Gastroesophageal sphincter (tissue), 4 donors: ENCODE measurements around the gene ANK3. TPM values are rescaled to one million over a fixed set of nuclear protein-coding genes. Genes with fewer than 3 reads are reported as not detected.

Source experiments
- ATAC-seq: fragments of 150-250 bp; one replicate; pipeline ENCODE4 v1.9.1; 2016; ENCODE audit warnings: mild to moderate bottlenecking, moderate library complexity
- H3K27ac ChIP-seq, 4 donors: fragments of 200-600 bp; sonication (generic) in 3 of 4; 1 replicate in 3 of 4; 2 replicates in 1 of 4; pipeline ENCODE4 v1.5.1; 2016 to 2019
- H3K27me3 ChIP-seq: fragments of 200-600 bp; sonication (generic); one replicate; pipeline ENCODE4 v1.5.1; 2019
- H3K36me3 ChIP-seq, 2 donors: fragments of 200-600 bp; sonication (generic); one replicate each; pipeline ENCODE4 v1.5.1; 2019; ENCODE audit warnings: control low read depth in 1 of 2
- H3K4me1 ChIP-seq, 3 donors: fragments of 200-600 bp; sonication (generic); 1 replicate in 2 of 3; 2 replicates in 1 of 3; pipeline ENCODE4 v1.5.1; 2016 to 2019; ENCODE audit warnings: control low read depth in 2 of 3
- H3K4me3 ChIP-seq, 2 donors: fragments of 200-600 bp; sonication (generic); one replicate each; pipeline ENCODE4 v1.5.1; 2019; ENCODE audit warnings: mild to moderate bottlenecking in 1 of 2, moderate library complexity in 1 of 2
- H3K9me3 ChIP-seq, 3 donors: fragments of 200-600 bp; sonication (generic); one replicate each; pipeline ENCODE4 v1.5.1; 2017 to 2019; ENCODE audit warnings: control low read depth in 2 of 3
- EP300 ChIP-seq: sonication (generic); formaldehyde crosslinking; IDR thresholded peaks from one replicate; pipeline ENCODE4 v1.6.1; 2017; ENCODE audit warnings: antibody characterized with exemption, mild to moderate bottlenecking
- POLR2A ChIP-seq, 2 donors: fragments of 450-650 bp; IDR thresholded peaks; one replicate each; pipeline ENCODE4 v1.6.1; 2017; ENCODE audit warnings: antibody characterized with exemption in 2 of 2, mild to moderate bottlenecking in 2 of 2, moderate library complexity in 1 of 2
- POLR2AphosphoS5 ChIP-seq: sonication (generic); formaldehyde crosslinking; IDR thresholded peaks from one replicate; pipeline ENCODE4 v1.6.1; 2017; ENCODE audit warnings: antibody characterized with exemption
- WGBS, 2 donors: methylation state at CpG; one replicate each; pipeline ENCODE4 v1.1.5; 2018; ENCODE audit warnings: low coverage in 1 of 2; 5-methylcytosine and 5-hydroxymethylcytosine counted together
- total RNA-seq, 4 donors: library from RNA; depleted of rRNA; stranded (reverse); fragments of >200 nt; gene quantifications; one replicate each; pipeline ENCODE4 v1.1.0, GENCODE V29; 2016
- TF ChIP-seq, protein P1 (sequence below), 4 experiments: fragments of 200-600 bp in 2 of 4; fragments of 450-650 bp in 2 of 4; sonication (generic) in 1 of 4; IDR thresholded peaks; one replicate each; pipeline ENCODE4 v1.5.1; 2017 to 2019; ENCODE audit warnings: antibody characterized with exemption in 4 of 4, mild to moderate bottlenecking in 2 of 4, moderate library complexity in 2 of 4

Gene ANK3
- total RNA-seq, 4 donors from 2014 or later: 21.1 to 61.5 (median 38.9) TPM

DNA sequence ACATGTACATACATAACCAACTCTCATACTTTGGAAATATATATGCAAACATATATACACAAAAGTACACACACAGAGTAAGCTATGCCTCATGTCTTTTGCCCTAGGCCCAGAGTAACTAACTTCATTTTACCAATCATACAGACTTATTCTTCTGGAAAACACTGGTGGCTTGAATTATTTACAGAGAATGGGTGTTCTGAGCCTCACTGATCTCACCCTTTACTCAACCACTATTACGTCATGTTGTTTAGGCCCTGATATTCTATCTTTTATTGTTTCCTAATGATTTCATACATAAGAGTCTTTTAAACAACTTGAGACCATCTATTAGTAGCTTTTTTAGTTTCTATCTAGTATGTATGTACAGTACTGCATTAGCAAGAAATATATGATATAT is 43.0 kb downstream of the ANK3 start:
- Histone ChIP-seq H3K27ac (no peak overlapping the region), H3K9me3 (no peaks in the 10 kb centered on the region), H3K4me1 (peaks cover 0 to 14% (median 0%) of the 10 kb centered on the region in 3 donors), H3K36me3 (no peaks in the 10 kb centered on the region), H3K4me3 (no peak overlapping the region), H3K27me3 (no peaks in the 10 kb centered on the region)
- 69 to 94% methylated on average over 1 of the region's 1 CpG for WGBS, 2 donors
- TF ChIP-seq, protein P1, sequence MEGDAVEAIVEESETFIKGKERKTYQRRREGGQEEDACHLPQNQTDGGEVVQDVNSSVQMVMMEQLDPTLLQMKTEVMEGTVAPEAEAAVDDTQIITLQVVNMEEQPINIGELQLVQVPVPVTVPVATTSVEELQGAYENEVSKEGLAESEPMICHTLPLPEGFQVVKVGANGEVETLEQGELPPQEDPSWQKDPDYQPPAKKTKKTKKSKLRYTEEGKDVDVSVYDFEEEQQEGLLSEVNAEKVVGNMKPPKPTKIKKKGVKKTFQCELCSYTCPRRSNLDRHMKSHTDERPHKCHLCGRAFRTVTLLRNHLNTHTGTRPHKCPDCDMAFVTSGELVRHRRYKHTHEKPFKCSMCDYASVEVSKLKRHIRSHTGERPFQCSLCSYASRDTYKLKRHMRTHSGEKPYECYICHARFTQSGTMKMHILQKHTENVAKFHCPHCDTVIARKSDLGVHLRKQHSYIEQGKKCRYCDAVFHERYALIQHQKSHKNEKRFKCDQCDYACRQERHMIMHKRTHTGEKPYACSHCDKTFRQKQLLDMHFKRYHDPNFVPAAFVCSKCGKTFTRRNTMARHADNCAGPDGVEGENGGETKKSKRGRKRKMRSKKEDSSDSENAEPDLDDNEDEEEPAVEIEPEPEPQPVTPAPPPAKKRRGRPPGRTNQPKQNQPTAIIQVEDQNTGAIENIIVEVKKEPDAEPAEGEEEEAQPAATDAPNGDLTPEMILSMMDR (IDR thresholded peaks at IDR 0.05): no peak
- no peak for TF ChIP-seq POLR2A (IDR thresholded peaks at IDR 0.05)
- no peak for TF ChIP-seq POLR2AphosphoS5
- no peak for TF ChIP-seq EP300
- ATAC-seq: no peak

DNA sequence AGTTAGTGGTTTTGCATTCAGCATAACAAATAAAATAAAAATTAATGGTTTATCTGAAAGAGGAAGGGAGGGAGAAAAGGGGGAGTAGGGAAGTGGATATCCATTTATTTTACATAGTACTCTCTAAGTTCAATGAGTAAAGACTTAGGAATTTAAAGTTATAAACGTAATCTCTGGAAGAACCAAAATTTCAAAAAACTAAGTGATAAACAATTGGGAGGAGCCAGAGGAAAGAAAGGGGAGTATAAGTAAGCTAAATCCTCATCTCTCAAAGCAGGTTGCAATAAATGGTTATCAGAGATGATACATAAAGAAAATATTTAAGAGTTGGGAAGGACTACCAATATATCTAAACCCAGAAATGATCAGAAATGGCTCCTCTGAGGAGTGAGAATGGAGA is 46.4 kb downstream of the ANK3 start:
- Histone ChIP-seq H3K27me3 (no peaks in the 10 kb centered on the region), H3K36me3 (no peaks in the 10 kb centered on the region), H3K27ac (no peak overlapping the region), H3K4me3 (no peak overlapping the region), H3K4me1 (no peaks in the 10 kb centered on the region), H3K9me3 (no peaks in the 10 kb centered on the region)
- 55 to 69% methylated on average over 1 of the region's 1 CpG for WGBS, 2 donors
- ATAC-seq: no peak
- TF ChIP-seq EP300 (no peak), POLR2AphosphoS5 (no peak), POLR2A (IDR thresholded peaks at IDR 0.05) (no peak)
- TF ChIP-seq, protein P1 (IDR thresholded peaks at IDR 0.05): no peak

DNA sequence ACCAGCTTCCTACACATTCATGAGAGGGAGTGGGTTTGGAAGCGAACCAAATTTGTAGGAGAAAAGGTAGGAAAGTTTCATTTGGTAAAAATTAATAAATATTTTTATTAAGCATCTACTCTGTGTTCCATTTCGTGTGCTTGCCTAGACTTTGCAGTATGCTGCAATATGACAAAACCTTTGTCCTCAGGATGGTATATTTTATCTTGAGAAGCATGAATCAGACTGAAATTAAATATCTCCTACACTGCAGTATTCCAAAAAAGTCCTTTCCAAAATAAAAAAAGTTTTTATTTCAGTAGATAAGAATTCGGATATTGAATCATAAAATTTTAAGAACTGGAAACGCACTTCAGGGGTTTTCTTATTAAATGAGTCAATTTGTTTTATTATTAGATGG is 47.7 kb downstream of the ANK3 start:
- H3K27ac ChIP-seq: no peak overlapping the region
- ATAC-seq: no peak
- H3K36me3 ChIP-seq: no peaks in the 10 kb centered on the region
- H3K4me1 ChIP-seq: no peaks in the 10 kb centered on the region
- 84 to 93% methylated on average over 4 of the region's 4 CpGs for WGBS, 2 donors
- H3K9me3 ChIP-seq: no peaks in the 10 kb centered on the region
- H3K27me3 ChIP-seq: no peaks in the 10 kb centered on the region
- H3K4me3 ChIP-seq: no peak overlapping the region
- TF ChIP-seq, protein P1 (IDR thresholded peaks at IDR 0.05): no peak
- no peak for TF ChIP-seq POLR2AphosphoS5
- TF ChIP-seq EP300: no peak
- TF ChIP-seq POLR2A (IDR thresholded peaks at IDR 0.05): no peak

DNA sequence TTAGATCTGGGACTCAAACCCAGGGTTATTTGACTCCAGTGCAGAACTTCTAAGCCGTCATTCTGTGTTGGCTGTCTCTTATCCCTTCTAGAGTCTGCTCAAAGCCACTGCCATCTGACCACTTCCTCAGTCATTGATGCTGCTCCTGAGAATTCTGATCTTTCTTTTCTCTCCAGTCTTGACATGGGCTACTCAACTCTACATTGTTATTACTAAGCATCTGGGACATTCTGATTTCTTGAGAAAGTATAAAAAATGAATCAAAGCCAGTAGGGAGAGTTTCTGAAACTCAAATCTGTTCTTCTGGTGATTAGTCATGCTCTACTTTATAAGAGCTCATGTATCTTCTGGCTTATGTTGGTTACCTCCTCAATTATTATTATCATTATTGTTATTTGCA is 48.7 kb downstream of the ANK3 start:
- Histone ChIP-seq H3K27ac (no peak overlapping the region), H3K4me3 (no peak overlapping the region), H3K36me3 (no peaks in the 10 kb centered on the region), H3K9me3 (no peaks in the 10 kb centered on the region), H3K4me1 (no peaks in the 10 kb centered on the region), H3K27me3 (no peaks in the 10 kb centered on the region)
- TF ChIP-seq, protein P1 (IDR thresholded peaks at IDR 0.05): no peak
- TF ChIP-seq EP300: no peak
- TF ChIP-seq POLR2AphosphoS5: no peak
- TF ChIP-seq POLR2A (IDR thresholded peaks at IDR 0.05): no peak
- ATAC-seq: no peak
- 87 to 89% methylated on average over 1 of the region's 1 CpG for WGBS, 2 donors

- no peaks in the 10 kb centered on the region for H3K36me3 ChIP-seq
- H3K9me3 ChIP-seq: no peaks in the 10 kb centered on the region
- TF ChIP-seq, protein P1 (IDR thresholded peaks at IDR 0.05): no peak
- TF ChIP-seq POLR2AphosphoS5 (no peak), POLR2A (IDR thresholded peaks at IDR 0.05) (no peak), EP300 (no peak)
- no peaks in the 10 kb centered on the region for H3K4me1 ChIP-seq
- ATAC-seq: no peak
- no peaks in the 10 kb centered on the region for H3K27me3 ChIP-seq
- H3K4me3 ChIP-seq: no peak overlapping the region
- no peak overlapping the region for H3K27ac ChIP-seq
- WGBS, 2 donors: 70 to 94% methylated on average over 4 of the region's 4 CpGs
Measured at GRCh38 chr10:60339757-60340156, 49.9 kb downstream of the ANK3 start.
